GM12873 (cell line): ENCODE data around the gene GPX4.

Experiments
- TF ChIP-seq, protein P1 (sequence below): IDR thresholded peaks from 2 replicates; pipeline ENCODE4 v1.5.1; 2012; ENCODE audit warnings: low read depth, mild to moderate bottlenecking, moderate library complexity, low read length, control low read depth; ENCODE audit not compliant: insufficient read depth; ENCODE audit errors: missing control alignments

Gene GPX4

DNA sequence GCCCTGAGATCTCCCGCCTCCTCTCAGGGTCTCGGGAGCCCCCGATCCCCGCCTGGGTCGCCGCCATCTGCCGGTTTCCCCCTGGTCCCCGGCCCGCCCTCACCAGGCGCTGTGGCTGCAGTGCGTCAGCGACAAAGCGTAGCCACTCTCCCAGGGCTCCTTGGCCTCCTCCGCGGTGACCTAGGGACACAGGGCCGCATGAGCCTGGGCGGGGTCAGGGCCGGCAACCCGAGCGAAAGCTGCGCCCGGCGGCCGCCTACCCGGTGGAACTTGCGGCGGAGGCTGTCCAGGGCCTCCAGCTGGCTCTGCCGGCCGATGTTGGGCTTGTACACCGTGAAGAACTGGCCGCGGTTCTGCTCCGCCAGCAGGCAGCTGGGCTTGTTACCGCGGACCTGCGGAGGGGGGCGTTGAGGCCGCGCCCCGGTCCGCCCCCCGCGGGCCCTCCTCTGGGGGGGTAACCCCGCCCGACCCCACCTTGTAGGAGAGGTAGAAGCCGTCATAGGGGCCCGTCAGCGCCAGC is 5.3 kb downstream of the GPX4 start:
- TF ChIP-seq, protein P1, sequence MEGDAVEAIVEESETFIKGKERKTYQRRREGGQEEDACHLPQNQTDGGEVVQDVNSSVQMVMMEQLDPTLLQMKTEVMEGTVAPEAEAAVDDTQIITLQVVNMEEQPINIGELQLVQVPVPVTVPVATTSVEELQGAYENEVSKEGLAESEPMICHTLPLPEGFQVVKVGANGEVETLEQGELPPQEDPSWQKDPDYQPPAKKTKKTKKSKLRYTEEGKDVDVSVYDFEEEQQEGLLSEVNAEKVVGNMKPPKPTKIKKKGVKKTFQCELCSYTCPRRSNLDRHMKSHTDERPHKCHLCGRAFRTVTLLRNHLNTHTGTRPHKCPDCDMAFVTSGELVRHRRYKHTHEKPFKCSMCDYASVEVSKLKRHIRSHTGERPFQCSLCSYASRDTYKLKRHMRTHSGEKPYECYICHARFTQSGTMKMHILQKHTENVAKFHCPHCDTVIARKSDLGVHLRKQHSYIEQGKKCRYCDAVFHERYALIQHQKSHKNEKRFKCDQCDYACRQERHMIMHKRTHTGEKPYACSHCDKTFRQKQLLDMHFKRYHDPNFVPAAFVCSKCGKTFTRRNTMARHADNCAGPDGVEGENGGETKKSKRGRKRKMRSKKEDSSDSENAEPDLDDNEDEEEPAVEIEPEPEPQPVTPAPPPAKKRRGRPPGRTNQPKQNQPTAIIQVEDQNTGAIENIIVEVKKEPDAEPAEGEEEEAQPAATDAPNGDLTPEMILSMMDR = no peak

DNA sequence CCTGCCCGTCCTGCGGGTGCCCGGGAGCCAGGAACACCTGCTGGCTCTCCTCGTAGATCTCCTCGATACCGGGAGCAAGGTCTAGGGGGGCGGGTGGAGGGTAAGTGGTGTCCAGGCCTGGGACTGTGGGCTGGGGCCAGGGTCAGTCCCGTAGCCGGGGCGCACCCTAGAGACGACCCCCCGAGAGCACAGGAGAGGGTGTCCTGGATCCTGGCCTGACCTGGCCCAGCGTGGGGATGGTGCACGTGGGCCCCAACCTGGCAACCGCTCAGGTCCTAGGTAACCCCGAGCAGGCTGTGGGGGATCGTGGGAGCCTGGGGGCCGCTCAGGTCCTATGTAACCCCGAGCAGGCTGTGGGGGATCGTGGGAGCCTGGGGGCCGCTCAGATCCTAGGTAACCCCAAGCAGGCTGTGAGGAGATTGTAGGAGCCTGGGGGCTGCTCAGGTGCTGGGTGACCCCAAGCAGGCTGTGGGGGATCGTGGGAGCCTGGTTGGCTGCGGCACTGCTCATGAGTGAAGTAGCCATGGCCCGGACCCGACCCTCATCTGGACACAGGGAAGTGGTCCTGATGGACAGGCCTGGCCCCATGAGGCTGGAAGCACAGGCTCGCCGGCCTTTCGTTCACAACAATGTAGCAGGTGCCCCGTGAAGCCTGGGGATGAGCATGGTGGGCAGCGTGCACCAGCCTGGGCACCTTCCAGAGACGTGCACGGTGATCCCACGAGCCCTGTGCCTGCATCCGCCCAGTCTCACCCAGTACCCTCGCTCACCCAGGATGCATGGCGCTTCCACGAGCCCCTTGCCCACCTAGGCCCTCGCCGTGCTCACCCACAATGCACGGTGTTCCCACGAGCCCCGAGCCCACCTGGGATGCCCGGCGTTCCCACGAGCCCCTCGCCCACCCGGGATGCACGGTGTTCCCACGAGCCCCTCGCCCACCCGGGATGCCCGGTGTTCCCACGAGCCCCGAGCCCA is 6.2 kb downstream of the GPX4 start:
- TF ChIP-seq, protein P1 = no peak

DNA sequence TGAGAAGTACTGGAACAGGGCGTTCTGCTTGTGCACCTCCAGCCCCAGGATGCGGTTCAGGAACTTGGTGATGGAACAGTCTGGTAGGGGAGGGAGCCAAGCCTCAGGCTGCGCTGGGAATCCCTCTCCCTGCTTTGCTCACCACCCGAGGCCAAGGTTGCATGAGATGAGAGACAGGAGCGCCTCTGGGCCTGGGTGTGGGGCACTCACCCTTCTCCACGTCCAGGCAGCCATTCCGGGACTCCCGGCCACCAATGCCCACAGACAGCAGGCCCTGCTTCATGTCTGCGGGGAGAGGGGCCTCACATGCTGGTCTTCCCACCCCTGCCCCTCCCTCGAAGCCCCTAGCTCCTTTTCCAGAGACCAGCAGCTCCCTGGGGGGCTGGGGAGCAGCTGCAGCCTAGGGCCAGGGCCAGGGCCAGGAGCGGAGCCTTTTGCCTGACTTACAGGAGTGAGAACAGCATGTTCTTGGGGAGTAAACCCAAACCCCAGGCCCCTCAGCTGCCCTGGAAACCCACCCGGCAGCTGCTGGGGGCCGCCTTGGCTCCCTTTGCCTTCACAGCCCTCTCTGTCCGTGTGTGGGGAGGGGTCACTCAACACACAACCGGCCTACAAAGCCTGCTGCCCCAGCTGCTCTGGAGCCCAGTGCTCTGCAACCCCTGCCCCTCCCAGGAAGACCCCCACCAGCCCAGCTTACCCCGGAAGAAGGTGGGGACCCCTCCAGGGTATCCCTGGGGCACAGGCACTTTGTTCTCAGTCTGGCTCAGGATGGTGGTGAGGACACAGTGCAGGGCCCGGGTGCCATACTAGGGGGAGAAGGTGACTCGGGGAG is 7.2 kb downstream of the GPX4 start:
- TF ChIP-seq, protein P1 = no peak

DNA sequence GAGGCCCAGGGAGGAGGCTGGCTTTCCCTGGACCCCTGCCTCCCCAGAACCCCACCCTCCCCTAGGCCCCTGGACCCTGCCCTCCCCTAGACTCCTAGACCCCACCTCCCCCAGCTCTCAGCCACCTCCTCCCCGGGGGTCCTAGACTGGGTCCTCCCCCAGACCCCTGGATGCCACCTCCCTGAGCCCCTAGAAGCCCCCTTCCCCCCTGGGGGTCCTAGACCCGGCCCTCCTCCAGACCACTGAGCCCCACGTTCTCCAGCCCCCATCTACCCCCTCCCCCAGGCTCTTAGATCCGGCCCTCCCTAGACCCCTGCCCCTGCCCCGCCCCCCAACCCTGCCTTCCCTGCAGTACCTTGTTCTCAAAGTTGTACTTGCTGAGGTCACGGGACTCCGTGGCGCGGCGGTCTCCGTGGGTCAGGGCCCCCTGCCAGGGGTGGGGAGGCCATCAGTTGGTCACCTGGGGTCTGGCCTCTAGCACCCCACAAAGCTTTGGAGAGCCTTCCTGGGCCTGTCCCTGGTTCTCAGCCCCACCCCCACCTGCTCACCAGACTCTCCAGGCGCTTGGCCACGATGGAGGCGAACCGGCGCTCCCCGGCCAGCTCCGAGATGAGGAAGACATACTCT is 8.0 kb downstream of the GPX4 start:
- TF ChIP-seq, protein P1 = no peak

DNA sequence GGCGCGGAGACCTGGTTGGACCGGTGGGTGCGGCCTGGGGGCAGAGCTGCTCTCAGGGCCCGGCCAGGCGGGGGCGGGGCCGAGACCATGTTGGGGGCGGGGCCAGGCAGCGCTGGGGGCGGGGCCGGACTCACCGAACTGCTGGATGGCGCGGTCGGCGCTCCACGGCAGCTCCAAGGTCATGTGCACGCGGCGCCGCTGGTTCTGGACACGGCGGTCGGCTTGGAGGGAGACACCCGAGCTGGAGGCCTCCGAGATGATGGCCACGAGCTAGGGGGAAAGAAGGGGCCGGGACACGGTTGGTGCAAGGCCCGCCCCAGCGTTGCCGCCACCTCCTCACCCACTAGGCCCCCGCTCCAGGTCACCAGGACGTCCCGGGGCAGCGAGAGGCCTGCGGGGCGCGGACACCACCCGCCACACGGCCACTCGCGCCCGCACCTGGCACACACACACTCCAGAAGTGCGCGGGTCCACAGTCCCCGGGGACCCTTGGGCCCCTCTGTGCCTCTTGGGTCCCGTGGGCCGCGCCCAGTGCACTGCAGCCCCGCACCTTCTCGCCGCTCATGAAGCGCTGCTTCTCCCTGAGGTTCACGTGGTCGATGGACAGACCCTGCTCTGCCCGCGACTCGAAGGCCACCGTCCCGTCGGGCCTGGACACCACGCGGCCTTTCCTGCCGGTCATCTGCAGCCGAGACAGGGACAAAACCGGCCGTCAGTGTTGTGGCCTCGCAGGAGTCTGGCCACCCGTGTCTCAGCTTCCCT is 8.7 kb downstream of the GPX4 start:
- TF ChIP-seq, protein P1 = no peak

DNA sequence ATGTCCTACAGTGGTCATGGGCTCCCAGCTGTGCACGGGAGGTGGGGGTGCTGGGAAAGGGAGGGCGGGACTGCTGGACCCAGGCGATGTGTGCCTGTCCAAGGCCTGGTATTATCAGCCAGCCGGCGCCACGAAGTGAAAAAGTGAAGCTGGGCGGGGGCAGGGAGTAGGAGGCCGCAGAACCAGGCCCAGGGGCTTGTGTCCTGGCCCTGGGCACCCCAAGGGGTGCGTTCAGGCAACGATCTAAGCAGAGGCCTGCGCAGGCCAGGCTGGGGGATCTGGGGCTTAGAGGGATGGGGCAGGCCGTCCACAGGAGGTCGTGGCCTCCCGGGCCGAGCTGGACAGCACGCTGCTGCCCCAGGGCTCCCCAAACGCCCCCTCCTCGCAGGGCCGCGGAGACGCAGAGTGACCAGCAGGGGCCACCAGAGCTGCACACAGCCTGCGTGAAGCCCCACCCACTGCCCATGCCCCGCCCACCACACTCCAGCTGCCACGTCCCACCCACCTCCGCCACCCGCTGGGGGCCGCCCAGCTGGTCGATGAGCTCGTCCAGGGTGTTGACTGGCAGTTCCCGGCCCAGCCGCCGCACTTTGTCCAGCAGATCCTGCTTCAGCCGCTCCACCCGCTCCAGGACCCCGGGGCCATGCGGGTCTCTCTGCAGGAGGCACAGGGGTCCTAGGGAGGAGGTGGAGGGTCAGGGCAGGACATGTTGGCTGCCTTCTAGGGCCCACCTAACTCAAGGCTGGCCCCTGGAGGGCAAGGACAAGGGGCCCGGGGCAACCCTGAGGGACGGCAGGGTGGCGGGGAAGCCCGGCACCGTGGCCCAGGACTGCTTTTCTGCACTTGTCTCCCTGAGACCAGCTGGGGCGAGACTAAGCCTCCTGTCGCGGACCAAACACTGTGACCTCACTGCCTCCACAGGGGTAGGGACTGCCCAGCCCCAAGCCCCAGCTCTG is 9.5 kb downstream of the GPX4 start:
- TF ChIP-seq, protein P1 = peak; percentile 90
